Fibroblast of lung (primary cell): ENCODE results near the gene LDLRAD4. TPM values are rescaled to one million over a fixed set of nuclear protein-coding genes. Genes with fewer than 3 reads are reported as not detected.

Experiments used
- DNase-seq, 2 donors: peaks; one replicate each; pipeline versions ENCODE4 v3.0.0 to v3.0.0-alpha.2; 2010; ENCODE audit warnings: low read depth in 2 of 2
- H2AFZ ChIP-seq: 2 replicates; pipeline ENCODE4 v1.5.1; 2012; ENCODE audit warnings: low read length, control low read depth, inconsistent platforms
- H3K27ac ChIP-seq: 2 replicates; pipeline ENCODE4 v1.5.1; 2011; ENCODE audit warnings: low read length, control low read depth; ENCODE audit not compliant: insufficient read depth
- H3K27me3 ChIP-seq: 2 replicates; pipeline ENCODE4 v1.5.1; 2011; ENCODE audit warnings: mild to moderate bottlenecking, low read length; ENCODE audit not compliant: control insufficient read depth, insufficient read depth
- H3K36me3 ChIP-seq: 2 replicates; pipeline ENCODE4 v1.5.1; 2011; ENCODE audit warnings: low read length; ENCODE audit not compliant: control insufficient read depth, insufficient read depth
- H3K4me1 ChIP-seq: 2 replicates; pipeline ENCODE4 v1.5.1; 2011; ENCODE audit warnings: low read length; ENCODE audit not compliant: control insufficient read depth, insufficient read depth; ENCODE audit errors: extremely low read depth
- H3K4me2 ChIP-seq: 2 replicates; pipeline ENCODE4 v1.5.1; 2011; ENCODE audit warnings: low read length, control low read depth; ENCODE audit not compliant: insufficient read depth; ENCODE audit errors: extremely low read depth
- H3K4me3 ChIP-seq, 4 experiments: fragments of 200-600 bp in 1 of 4; sonication (generic) in 1 of 4; replicated peaks in 1 of 4; 2 replicates each; pipeline ENCODE4 v1.5.1; 2011 to 2016; ENCODE audit warnings: low read length in 4 of 4, low read depth in 3 of 4, mild to moderate bottlenecking in 3 of 4, control low read depth in 2 of 4, inconsistent platforms in 1 of 4, mixed read lengths in 1 of 4; ENCODE audit not compliant: insufficient read depth in 1 of 4; ENCODE audit errors: control extremely low read depth in 1 of 4
- H3K79me2 ChIP-seq: 2 replicates; pipeline ENCODE4 v1.5.1; 2012; ENCODE audit warnings: mild to moderate bottlenecking, low read length, inconsistent platforms; ENCODE audit not compliant: control insufficient read depth, insufficient read depth
- H3K9ac ChIP-seq: 2 replicates; pipeline ENCODE4 v1.5.1; 2011; ENCODE audit warnings: mild to moderate bottlenecking, low read length, control low read depth; ENCODE audit not compliant: insufficient read depth
- H3K9me3 ChIP-seq: 2 replicates; pipeline ENCODE4 v1.5.1; 2012; ENCODE audit warnings: low read depth, low read length; ENCODE audit not compliant: control insufficient read depth, insufficient read depth
- H4K20me1 ChIP-seq: 2 replicates; pipeline ENCODE4 v1.5.1; 2011; ENCODE audit warnings: low read length; ENCODE audit not compliant: control insufficient read depth, insufficient read depth; ENCODE audit errors: extremely low read depth
- EZH2 ChIP-seq: IDR thresholded peaks from 2 replicates; pipeline ENCODE4 v1.5.1; 2012; ENCODE audit warnings: low read length, control low read depth, mild to moderate bottlenecking; ENCODE audit errors: missing control alignments
- polyA plus RNA-seq, 2 donors: library from polyadenylated mRNA; depleted of rRNA in 1 of 2; stranded (reverse) in 1 of 2; unstranded in 1 of 2; fragments of >200 nt; gene quantifications; 2 replicates each; pipeline ENCODE4 v1.2.1, GENCODE V29; 2011 to 2012; ENCODE audit warnings: missing spikeins in 1 of 2
- total RNA-seq: library from RNA; depleted of rRNA; stranded (reverse); fragments of >200 nt; gene quantifications from 2 replicates; pipeline ENCODE4 v1.2.1, GENCODE V29; 2014
- TF ChIP-seq, protein P1 (sequence below), 2 donors: IDR thresholded peaks in 1 of 2; conservative IDR thresholded peaks in 1 of 2; 1 replicate in 1 of 2; 2 replicates in 1 of 2; pipeline ENCODE4 v1.5.1; 2011 to 2012; ENCODE audit warnings: low read length in 2 of 2, control low read depth in 1 of 2, inconsistent platforms in 1 of 2, low read depth in 1 of 2, mild to moderate bottlenecking in 1 of 2

Gene LDLRAD4
- total and polyA plus RNA-seq, 2 donors (not counting 1 experiment from before 2014, with no cell fraction given) = not detected

DNA sequence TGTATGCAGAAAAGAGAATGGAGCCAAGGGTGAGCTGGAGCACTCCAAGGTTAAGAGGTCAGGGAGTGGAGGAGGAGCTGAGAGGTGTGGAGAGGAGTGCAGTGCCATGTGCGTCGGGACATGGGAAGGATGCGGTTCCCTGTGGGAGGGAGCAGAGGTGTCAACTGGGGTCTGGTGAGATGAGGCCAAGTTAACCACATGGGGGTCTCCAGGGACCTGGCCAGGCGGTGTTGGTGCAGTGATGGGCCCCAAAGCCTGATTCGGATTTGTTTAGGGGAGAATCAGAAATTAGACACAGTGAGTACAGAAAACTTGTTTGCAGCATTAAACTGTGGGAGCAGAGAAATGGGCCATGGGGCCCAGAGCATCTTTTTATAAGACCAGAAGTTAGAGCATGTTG lies 210.5 kb downstream of the LDLRAD4 start:
- H3K27me3 ChIP-seq = no peaks in the 10 kb centered on the region
- H3K9ac ChIP-seq = no peak overlapping the region
- H4K20me1 ChIP-seq = no peaks in the 10 kb centered on the region
- H3K27ac ChIP-seq = no peak overlapping the region
- H2AFZ ChIP-seq = no peak overlapping the region
- TF ChIP-seq, protein P1, sequence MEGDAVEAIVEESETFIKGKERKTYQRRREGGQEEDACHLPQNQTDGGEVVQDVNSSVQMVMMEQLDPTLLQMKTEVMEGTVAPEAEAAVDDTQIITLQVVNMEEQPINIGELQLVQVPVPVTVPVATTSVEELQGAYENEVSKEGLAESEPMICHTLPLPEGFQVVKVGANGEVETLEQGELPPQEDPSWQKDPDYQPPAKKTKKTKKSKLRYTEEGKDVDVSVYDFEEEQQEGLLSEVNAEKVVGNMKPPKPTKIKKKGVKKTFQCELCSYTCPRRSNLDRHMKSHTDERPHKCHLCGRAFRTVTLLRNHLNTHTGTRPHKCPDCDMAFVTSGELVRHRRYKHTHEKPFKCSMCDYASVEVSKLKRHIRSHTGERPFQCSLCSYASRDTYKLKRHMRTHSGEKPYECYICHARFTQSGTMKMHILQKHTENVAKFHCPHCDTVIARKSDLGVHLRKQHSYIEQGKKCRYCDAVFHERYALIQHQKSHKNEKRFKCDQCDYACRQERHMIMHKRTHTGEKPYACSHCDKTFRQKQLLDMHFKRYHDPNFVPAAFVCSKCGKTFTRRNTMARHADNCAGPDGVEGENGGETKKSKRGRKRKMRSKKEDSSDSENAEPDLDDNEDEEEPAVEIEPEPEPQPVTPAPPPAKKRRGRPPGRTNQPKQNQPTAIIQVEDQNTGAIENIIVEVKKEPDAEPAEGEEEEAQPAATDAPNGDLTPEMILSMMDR (conservative IDR thresholded peaks at IDR 0.05 in 1 of 2, IDR thresholded peaks at IDR 0.05 in 1 of 2; ENCODE audit: low read depth in 1 of 2, low read length in 2 of 2) = no peak
- H3K4me1 ChIP-seq = no peaks in the 10 kb centered on the region
- H3K4me2 ChIP-seq = no peak overlapping the region
- DNase-seq = no peak
- no peaks in the 10 kb centered on the region for H3K9me3 ChIP-seq
- no peaks in the 10 kb centered on the region for H3K36me3 ChIP-seq
- H3K79me2 ChIP-seq = no peaks in the 10 kb centered on the region
- no peak overlapping the region for H3K4me3 ChIP-seq

DNA sequence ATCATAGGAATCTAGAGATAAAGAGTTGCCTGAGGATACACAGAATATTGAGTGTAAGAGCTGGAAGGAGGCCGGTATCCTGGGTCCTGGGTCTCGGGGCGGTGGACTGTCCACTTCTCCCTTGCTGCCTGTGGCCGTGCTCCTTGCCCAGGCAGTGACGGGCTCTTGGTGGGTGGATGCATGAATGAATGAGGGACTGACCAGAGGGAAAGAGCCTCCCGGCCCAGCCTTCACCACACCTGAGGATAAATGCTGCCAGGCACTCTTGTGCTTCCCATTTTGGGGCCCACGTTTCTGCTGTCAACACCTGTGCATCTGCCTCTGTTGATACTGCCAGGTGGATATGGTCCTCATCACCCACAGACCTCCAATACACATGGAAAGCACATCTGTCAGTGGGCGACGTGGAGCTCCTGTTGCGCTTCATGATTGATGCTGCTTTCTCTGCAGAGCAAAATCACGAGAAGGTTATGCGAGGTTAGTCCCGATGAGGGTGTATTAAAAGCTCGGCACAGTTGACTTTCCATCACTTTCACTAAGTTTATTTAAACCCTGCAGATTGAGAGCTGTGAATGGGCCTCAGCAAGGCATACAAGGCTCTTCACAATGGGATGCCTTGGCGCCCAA lies 211.4 kb downstream of the LDLRAD4 start:
- Histone ChIP-seq H3K4me2 (no peak overlapping the region), H2AFZ (no peak overlapping the region), H3K9me3 (no peaks in the 10 kb centered on the region), H3K4me3 (no peak overlapping the region), H3K9ac (no peak overlapping the region), H3K36me3 (no peaks in the 10 kb centered on the region), H3K27me3 (no peaks in the 10 kb centered on the region), H3K4me1 (no peaks in the 10 kb centered on the region), H4K20me1 (no peaks in the 10 kb centered on the region), H3K79me2 (no peaks in the 10 kb centered on the region), H3K27ac (no peak overlapping the region)
- no peak for DNase-seq
- no peak for TF ChIP-seq EZH2
- TF ChIP-seq, protein P1 (conservative IDR thresholded peaks at IDR 0.05 in 1 of 2, IDR thresholded peaks at IDR 0.05 in 1 of 2; ENCODE audit: low read depth in 1 of 2, low read length in 2 of 2) = no peak

DNA sequence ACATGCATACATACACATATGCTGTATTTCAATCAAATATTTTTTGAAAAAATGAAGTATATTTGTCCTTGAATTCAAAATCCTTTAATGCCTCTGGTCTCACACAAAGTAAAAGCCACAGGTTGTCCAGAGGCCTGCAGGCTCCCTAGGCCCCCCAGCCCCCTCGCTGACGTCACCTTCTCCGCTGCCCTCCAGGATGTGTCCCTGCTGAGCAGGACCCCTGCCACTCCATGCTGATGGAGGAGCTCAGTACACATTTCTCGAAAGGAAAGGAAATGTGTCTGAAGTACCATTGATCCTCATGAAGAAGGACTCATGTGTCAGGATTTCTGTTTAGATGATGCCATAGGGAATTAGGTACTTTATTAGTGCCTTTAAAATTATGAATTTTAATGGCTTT lies 212.1 kb downstream of the LDLRAD4 start:
- Histone ChIP-seq H3K36me3 (no peaks in the 10 kb centered on the region), H3K9ac (no peak overlapping the region), H3K4me2 (no peak overlapping the region), H3K9me3 (no peaks in the 10 kb centered on the region), H2AFZ (no peak overlapping the region), H4K20me1 (no peaks in the 10 kb centered on the region), H3K4me1 (no peaks in the 10 kb centered on the region), H3K27me3 (no peaks in the 10 kb centered on the region), H3K4me3 (no peak overlapping the region), H3K27ac (no peak overlapping the region), H3K79me2 (no peaks in the 10 kb centered on the region)
- no peak for DNase-seq
- TF ChIP-seq, protein P1 (conservative IDR thresholded peaks at IDR 0.05 in 1 of 2, IDR thresholded peaks at IDR 0.05 in 1 of 2; ENCODE audit: low read depth in 1 of 2, low read length in 2 of 2) = no peak
- no peak for TF ChIP-seq EZH2
